NT2/D1 (cell line): ENCODE measurements around the gene CHI3L2.

Source experiments
- SUZ12 ChIP-seq: IDR thresholded peaks from 2 replicates; pipeline ENCODE4 v1.6.1; 2011; ENCODE audit not compliant: insufficient read length, insufficient read depth; ENCODE audit errors: extremely low read depth
- YY1 ChIP-seq: IDR thresholded peaks from 2 replicates; pipeline ENCODE4 v1.6.1; 2011; ENCODE audit not compliant: insufficient read length, insufficient read depth

- TF ChIP-seq SUZ12 (no peak), YY1 (no peak)
Measured at GRCh38 chr1:111204983-111205713, 22.4 kb upstream of the CHI3L2 start.
